Stimulated activated naive CD8-positive, alpha-beta T cell treated with anti-CD3 and anti-CD28 coated beads, Interleukin-15, amount 100 ng/mL, for 72 hours (primary cell): ENCODE measurements around the gene COBLL1.
A peak's percentile ranks its signal among the peaks of the same experiment; 100 is the strongest.
"Not testable (repeated sequence)": the region's sequence is repeated elsewhere in the genome, so short reads cannot be mapped to it uniquely, and the experiment has no call there.

Source experiments
- ATAC-seq: fragments of 150-1000 bp; cut with Tn5 transposase; 2 replicates; pipeline ENCODE4 v1.10.0; 2021; ENCODE audit warnings: mild to moderate bottlenecking, moderate library complexity
- DNase-seq, 2 donors: peaks; one replicate each; pipeline ENCODE4 v3.0.0; 2021 to 2022
- H3K27ac Mint-ChIP-seq, 2 donors: one replicate each; pipeline ENCODE4 v1.8.0; 2022; ENCODE audit warnings: mild to moderate bottlenecking in 2 of 2, mixed read lengths in 2 of 2, moderate library complexity in 2 of 2
- H3K27me3 Mint-ChIP-seq: one replicate; pipeline ENCODE4 v1.8.0; 2022; ENCODE audit warnings: mixed read lengths
- H3K4me1 Mint-ChIP-seq: one replicate; pipeline ENCODE4 v1.8.0; 2022; ENCODE audit warnings: mild to moderate bottlenecking, mixed read lengths
- H3K4me3 Mint-ChIP-seq, 2 donors: one replicate each; pipeline ENCODE4 v1.8.0; 2022; ENCODE audit warnings: mild to moderate bottlenecking in 2 of 2, mixed read lengths in 2 of 2, moderate library complexity in 1 of 2
- H3K9me3 Mint-ChIP-seq, 2 donors: one replicate each; pipeline ENCODE4 v1.8.0; 2022; ENCODE audit warnings: mixed read lengths in 2 of 2

Gene COBLL1

DNA sequence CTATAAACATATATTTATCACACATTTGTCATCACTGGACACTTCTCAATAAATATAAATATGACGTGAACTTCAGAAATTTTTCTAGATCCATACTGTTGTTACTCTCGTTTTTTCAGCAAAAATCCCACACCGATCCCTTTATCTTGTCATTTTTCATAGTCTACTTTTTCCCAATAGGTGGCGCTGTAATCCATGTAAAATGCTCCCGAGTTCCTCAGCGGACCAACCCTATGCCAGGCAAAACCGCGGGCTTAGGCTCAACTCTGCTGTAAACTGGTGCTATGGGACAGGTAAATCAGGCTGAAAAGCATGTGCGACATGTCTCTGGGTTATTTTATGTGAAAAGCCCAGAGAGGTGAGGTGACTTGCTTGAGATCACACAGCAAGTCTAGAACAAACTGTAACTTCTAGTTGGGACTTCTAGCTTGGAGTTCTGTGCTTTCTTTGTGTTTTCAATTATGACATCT is 104.0 kb downstream of the COBLL1 start:
- H3K27ac Mint-ChIP-seq, result no peak overlapping the region
- H3K27me3 Mint-ChIP-seq, result peaks cover 9% of the 10 kb centered on the region
- no peaks in the 10 kb centered on the region for H3K4me1 Mint-ChIP-seq
- no peak overlapping the region for H3K4me3 Mint-ChIP-seq
- DNase-seq (peak; percentile 8 to 9), ATAC-seq (peak; percentile 60)
- H3K9me3 Mint-ChIP-seq, result no peaks in the 10 kb centered on the region

GRCh38 chr2:164735309-164735919 is 106.2 kb downstream of the COBLL1 start:
- Mint-ChIP-seq H3K27ac (no peak overlapping the region), H3K9me3 (no peaks in the 10 kb centered on the region), H3K4me3 (no peak overlapping the region), H3K27me3 (peaks cover 9% of the 10 kb centered on the region), H3K4me1 (no peaks in the 10 kb centered on the region)
- ATAC-seq (no peak), DNase-seq (no peak)

GRCh38 chr2:164734196-164734595 is 107.4 kb downstream of the COBLL1 start:
- H3K27me3 Mint-ChIP-seq, result peaks cover 9% of the 10 kb centered on the region
- H3K27ac Mint-ChIP-seq, result no peak overlapping the region
- no peaks in the 10 kb centered on the region for H3K4me1 Mint-ChIP-seq
- no peak for ATAC-seq
- H3K9me3 Mint-ChIP-seq, result no peaks in the 10 kb centered on the region
- no peak for DNase-seq
- H3K4me3 Mint-ChIP-seq, result no peak overlapping the region

GRCh38 chr2:164725542-164725941 is 116.1 kb downstream of the COBLL1 start:
- no peak overlapping the region for H3K27ac Mint-ChIP-seq
- H3K27me3 Mint-ChIP-seq, result no peaks in the 10 kb centered on the region
- DNase-seq (no peak), ATAC-seq (no peak)
- H3K9me3 Mint-ChIP-seq, result no peaks in the 10 kb centered on the region
- no peak overlapping the region for H3K4me3 Mint-ChIP-seq
- H3K4me1 Mint-ChIP-seq, result no peaks in the 10 kb centered on the region

DNA sequence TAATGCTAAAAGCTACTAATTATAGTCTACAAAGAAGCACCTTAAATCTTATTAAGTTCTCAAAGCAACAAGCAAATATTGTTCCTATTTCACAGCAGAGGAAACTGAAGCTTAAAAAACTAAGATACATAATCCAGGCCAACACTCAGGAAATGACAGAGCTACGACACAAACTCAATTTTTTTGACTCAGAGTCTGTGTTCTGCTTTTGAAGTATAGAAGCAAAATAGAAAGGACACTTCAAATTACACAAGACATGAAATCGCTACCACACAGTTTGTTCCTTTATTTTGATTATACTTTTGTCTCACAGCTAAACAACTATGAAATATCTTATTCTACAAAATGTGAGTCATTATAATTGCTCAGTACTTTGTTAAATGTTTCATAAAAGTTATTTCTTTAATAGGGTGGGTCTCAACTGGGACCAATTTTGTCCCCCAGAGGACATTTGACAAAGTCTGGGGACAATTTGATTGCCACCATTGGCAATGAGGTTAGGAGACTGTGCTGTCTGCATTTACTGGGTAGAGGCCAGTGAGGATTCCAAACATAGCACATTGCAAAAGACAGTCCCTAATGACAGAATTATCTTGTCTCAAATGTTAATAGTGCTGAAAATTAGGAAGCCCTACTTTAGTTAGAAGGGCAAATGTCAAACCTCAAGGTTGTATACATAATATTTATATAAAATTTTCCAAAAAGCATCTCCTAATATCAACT is 118.8 kb downstream of the COBLL1 start:
- DNase-seq (no peak), ATAC-seq (no peak)
- no peaks in the 10 kb centered on the region for H3K4me1 Mint-ChIP-seq
- no peak overlapping the region for H3K27ac Mint-ChIP-seq
- H3K27me3 Mint-ChIP-seq, result no peaks in the 10 kb centered on the region
- no peak overlapping the region for H3K4me3 Mint-ChIP-seq
- H3K9me3 Mint-ChIP-seq, result no peaks in the 10 kb centered on the region

DNA sequence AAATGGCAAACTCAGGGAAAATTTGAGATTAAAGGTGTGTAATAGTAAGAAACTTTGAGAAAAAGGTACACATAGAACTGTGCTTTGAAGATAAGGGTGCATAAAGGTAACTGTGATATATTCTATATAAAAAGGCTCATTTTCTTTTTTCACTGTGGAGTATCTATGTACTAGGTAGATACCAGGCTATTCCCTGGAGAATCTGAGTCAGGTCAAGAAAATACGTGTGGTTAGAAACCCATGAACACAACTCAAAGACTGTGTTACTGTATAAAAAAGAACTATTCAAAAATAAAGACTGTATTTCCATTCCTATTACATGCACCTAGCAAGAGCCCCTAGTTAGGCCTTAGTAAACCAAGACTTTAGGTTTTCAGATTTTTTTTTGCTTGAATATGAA is 120.2 kb downstream of the COBLL1 start:
- ATAC-seq (no peak), DNase-seq (no peak)
- Mint-ChIP-seq H3K4me1 (no peaks in the 10 kb centered on the region), H3K27me3 (no peaks in the 10 kb centered on the region), H3K9me3 (no peaks in the 10 kb centered on the region), H3K27ac (no peak overlapping the region), H3K4me3 (no peak overlapping the region)

DNA sequence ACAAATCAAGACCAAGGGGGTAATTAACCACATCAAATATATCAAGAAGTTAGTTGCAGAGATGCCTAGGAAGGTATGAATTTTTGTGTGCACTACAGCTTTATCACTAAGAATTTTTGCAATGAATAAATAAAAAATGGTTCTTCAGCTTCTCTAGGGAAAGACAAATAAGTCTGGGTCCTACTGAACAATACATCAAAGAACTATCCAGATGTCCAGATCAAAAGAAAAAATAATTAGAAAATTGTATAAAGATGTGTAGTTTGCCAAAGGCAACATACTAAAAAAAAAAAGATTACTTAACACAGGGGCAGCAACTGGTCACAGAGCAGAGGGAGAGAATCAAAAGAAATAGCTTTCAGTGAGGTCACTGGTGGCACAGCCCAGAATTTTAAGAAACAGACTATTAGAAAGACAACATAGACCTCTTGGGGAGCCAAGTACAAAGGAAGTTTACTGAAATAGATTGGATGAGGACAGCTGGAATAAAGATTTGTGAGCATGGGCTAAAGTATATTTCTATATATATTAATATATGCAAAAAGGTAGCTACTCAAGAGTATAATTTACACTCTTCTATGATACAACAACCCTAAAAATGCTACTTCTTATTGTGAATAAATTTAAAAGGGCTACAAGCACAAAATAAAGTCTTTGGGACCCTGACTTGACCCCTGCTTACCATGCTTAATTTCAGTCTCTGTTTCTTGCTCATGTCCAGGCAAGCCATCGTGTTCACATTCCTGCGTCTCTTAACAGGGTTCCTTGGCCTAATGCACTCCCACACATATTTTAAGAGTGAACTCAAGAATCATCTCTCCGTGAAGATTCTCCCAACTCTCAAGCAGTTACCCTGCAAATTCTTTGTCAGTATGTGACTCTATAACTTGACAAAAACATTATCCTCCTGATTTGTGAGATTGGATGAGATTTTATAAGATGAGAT is 121.4 kb downstream of the COBLL1 start:
- H3K27ac Mint-ChIP-seq, result no peak overlapping the region

DNA sequence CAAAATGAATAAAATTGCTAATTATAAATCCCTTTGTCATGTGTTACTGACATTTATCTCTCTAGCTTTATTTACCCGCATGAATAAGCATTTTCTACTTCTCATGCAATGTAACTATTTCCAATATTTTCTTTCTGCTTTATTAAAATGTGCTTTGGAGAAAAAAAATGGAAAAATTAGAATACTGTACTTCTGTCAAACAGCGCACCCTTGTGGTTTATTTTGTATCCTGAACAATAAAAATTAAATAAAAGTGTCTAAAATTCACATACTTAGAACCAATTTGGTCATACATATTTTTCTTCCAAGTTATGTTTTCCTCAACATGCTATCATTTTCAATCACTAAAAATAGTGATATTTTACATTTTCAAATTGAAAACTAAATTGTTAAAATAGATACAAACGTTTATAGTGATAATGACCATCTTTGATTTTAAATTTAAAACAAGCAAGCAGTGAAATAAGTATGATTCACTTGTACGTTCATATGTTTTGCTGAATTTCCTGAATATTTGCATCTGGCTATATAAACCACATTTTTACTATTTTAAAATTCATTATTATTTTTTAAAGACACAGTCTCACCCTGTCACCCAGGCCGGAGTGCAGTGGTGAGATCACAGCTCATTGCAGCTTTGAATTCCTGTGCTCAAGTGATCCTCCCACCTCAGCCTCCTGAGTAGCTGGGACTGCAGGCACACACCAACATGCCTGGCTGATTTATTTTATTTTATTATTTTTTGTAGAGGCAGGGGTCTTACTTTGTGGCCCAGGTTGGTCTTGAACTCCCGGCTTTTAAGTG is 124.4 kb downstream of the COBLL1 start:
- Mint-ChIP-seq H3K4me1 (no peaks in the 10 kb centered on the region), H3K4me3 (no peak overlapping the region), H3K27me3 (no peaks in the 10 kb centered on the region), H3K9me3 (no peaks in the 10 kb centered on the region), H3K27ac (no peak overlapping the region)
- no peak for DNase-seq
- no peak for ATAC-seq

More for the DNA sequence above, 121.4 kb downstream of the COBLL1 start:
- ATAC-seq (no peak), DNase-seq (no peak)
- no peaks in the 10 kb centered on the region for H3K27me3 Mint-ChIP-seq
- no peaks in the 10 kb centered on the region for H3K9me3 Mint-ChIP-seq
- no peaks in the 10 kb centered on the region for H3K4me1 Mint-ChIP-seq
- no peak overlapping the region for H3K4me3 Mint-ChIP-seq

DNA sequence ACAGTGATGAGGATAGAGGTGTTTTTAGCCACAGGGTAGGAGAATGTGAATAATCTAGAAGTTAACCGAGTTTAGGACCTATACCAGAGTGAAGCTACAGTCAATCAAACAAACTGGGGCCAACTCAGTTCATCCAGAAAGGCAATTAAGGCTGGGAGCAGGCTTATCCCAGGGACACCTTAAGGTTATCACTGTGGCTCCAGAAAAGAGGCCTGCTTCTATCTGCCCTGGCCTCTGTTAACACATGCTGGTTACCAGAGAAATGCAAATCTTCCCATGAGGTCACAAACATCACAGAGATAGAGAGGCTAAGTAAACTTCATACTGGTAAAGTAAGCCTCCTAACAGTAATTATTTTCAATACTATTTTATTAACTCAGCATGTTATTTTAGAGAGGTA is 127.2 kb downstream of the COBLL1 start:
- ATAC-seq (no peak), DNase-seq (no peak)
- no peaks in the 10 kb centered on the region for H3K27me3 Mint-ChIP-seq
- no peak overlapping the region for H3K4me3 Mint-ChIP-seq
- H3K9me3 Mint-ChIP-seq, result no peaks in the 10 kb centered on the region
- H3K4me1 Mint-ChIP-seq, result no peaks in the 10 kb centered on the region
- H3K27ac Mint-ChIP-seq, result no peak overlapping the region

- no peak overlapping the region for H3K27ac Mint-ChIP-seq
These were observed 129.9 kb downstream of the COBLL1 start for GRCh38 chr2:164711766-164712138.

GRCh38 chr2:164710837-164711765 is 130.5 kb downstream of the COBLL1 start:
- Mint-ChIP-seq H3K4me3 (no peak overlapping the region), H3K9me3 (no peaks in the 10 kb centered on the region), H3K27ac (no peak overlapping the region), H3K27me3 (no peaks in the 10 kb centered on the region), H3K4me1 (no peaks in the 10 kb centered on the region)
- DNase-seq, result no peak
- no peak for ATAC-seq

More at GRCh38 chr2:164711766-164712138, 129.9 kb downstream of the COBLL1 start:
- no peaks in the 10 kb centered on the region for H3K4me1 Mint-ChIP-seq
- H3K9me3 Mint-ChIP-seq, result no peaks in the 10 kb centered on the region
- H3K27me3 Mint-ChIP-seq, result no peaks in the 10 kb centered on the region
- H3K4me3 Mint-ChIP-seq, result no peak overlapping the region
- no peak for DNase-seq
- ATAC-seq, result no peak

DNA sequence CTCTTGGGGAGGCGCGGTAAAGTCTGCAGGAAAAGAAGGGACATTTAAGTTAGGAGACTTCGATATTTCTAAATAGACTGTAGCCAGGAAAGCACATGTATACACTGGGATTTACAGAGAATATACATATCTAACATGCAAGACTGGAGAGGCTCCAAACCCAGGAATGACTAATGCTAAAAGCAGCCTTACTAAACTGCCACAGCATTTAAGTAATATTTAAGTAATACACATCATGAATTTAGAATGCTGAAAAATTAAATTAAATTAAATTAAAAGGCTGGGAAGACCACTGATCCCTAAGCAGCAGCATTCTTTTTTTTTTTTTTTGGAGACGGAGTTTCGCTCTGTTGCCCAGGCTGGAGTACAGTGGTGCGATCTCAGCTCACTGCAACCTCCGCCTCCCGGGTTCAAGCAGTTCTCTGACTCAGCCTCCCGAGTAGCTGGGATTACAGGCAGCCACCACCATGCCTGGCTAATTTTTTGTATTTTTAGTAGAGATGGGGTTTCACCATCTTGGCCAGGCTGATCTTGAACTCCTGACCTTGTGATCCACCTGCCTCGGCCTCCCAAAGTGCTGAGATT is 131.3 kb downstream of the COBLL1 start:
- not testable (repeated sequence) for H3K4me3 Mint-ChIP-seq, H3K4me1 Mint-ChIP-seq, H3K27ac Mint-ChIP-seq, ATAC-seq, H3K27me3 Mint-ChIP-seq, DNase-seq, H3K9me3 Mint-ChIP-seq

GRCh38 chr2:164706522-164706921 is 135.1 kb downstream of the COBLL1 start:
- ATAC-seq, result no peak
- Mint-ChIP-seq H3K27ac (no peak overlapping the region), H3K27me3 (no peaks in the 10 kb centered on the region), H3K4me1 (no peaks in the 10 kb centered on the region), H3K9me3 (no peaks in the 10 kb centered on the region), H3K4me3 (no peak overlapping the region)
- DNase-seq, result no peak
